ENCODE measurements around the gene ARSH. TPM values are rescaled to one million over a fixed set of nuclear protein-coding genes. Genes with fewer than 3 reads are reported as not detected.
"Not testable (repeated sequence)": the region's sequence is repeated elsewhere in the genome, so short reads cannot be mapped to it uniquely, and the experiment has no call there.

The ARSH gene
- total RNA-seq, 2 experiments from 2014 or later: not detected

DNA sequence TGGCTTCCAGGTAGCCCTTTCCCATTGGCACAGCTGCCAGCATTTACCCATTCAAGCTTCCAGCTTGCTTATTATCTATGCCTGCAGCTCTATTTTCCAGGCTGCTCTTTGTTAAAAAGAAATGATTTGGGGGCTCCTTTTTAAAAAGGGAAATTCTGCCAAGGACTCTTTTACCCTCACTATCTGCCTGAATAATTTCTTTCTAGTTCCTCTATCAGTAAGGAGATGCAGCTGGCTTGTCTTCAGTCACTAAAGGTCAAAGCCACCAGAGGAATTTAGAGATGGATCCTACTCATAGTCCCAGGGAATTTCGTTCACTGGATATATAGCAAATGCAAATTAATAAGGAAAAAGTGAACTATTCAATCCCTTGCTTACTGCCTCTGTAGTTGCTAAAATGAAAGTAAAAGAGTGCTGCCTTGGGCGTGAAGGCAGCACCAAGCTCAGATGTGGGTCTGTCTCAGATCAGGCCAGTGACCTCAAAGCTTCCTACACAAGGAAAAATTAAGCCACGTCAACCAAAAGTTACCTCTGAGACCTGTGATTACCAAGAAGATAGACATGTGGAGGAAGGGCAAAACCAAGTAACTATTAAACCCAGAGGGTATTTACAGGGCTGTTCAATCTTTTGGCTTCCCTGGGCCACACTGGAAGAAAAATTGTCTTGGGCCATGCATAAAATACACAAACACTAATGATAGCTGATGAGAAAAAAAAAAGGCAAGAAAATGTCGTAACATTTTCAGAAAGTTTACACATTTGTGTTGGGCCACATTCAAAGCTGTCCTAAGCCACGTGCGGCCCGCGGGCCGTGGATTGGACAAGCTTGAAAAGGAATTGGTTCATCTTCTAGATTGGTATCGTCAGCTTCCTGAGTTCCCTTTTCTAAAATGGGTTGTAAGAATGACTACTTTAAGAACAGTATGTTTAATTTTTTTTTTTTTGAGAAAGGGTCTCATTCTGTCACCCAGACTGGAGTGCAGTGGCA lies 40.2 kb downstream of the ARSH start:
- intact Hi-C loops (cut with micrococcal nuclease): no loop called here
- Mint-ChIP-seq H3K27me3 (ENCODE audit: low read depth) (no peaks in the 10 kb centered on the region), H3K36me3 (ENCODE audit: low read depth) (no peaks in the 10 kb centered on the region), H3K4me3 (no peak overlapping the region), H3K4me1 (ENCODE audit: low read depth) (peaks cover 1% of the 10 kb centered on the region), H3K27ac (no peak overlapping the region), H3K9me3 (no peaks in the 10 kb centered on the region)
- CTCF ChIA-PET: interaction anchor here (1.3 kb wide), 1 partner anchor 12 kb away, joined by 3 read pairs; no protein-coding TSS in a partner anchor
- DNase-seq: no peak

DNA sequence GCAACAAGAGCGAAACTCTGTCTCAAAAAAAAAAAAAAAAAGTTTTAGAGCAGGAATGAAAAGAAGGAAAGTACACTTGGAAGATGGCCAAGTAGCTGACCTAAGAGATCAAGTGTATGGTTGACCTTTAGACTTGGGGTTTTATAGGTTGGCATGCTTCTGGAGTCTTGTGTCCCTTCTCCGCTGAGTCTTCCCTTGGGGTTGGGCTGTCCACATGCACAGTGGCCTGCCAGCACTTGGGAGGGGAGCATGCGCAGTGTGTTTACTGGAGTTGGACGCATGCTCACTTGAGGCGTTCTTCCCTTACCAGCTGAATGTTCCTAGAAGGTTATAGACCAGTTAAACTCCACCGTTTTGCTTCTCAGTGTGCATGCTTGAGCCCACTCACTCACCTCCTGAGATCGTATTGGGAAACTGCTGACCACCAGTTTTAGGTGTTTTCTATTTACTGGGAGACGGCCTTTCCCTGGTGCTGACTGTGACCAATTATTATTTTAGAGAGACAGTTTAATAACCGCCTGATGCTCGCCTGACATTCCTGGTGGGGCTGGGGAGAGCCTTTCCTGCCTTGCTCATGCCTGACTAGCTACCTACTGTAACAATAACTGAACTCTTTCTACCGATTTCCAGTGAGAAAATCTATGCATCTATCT lies 44.3 kb downstream of the ARSH start:
- CTCF ChIA-PET; H3K27me3 Mint-ChIP-seq (ENCODE audit: low read depth); H3K4me3 Mint-ChIP-seq; H3K4me1 Mint-ChIP-seq (ENCODE audit: low read depth); H3K27ac Mint-ChIP-seq; intact Hi-C loops (cut with micrococcal nuclease); DNase-seq; H3K36me3 Mint-ChIP-seq (ENCODE audit: low read depth); H3K9me3 Mint-ChIP-seq: not testable (repeated sequence)

DNA sequence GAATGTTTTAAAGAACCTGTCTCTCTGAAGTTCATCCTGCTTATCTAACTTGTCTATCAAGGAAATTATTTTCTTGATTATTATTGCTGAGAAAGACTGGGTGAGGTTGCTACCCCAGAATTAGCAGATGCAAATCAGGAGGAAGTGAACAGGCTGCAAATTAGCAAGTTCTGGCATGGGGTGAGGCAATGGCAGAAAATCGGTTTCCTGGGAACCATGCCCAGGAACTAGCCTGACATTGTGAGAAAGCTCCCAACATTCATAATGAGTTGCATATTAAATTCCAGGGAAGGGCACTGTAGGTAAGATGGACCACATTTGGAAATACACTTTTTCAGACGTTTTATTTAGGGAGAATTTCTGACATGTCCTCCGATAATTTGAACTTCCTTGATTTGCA lies 46.5 kb downstream of the ARSH start:
- no peak for DNase-seq
- H3K36me3 Mint-ChIP-seq (ENCODE audit: low read depth): no peaks in the 10 kb centered on the region
- H3K27ac Mint-ChIP-seq: no peak overlapping the region
- no peaks in the 10 kb centered on the region for H3K9me3 Mint-ChIP-seq
- intact Hi-C loops (cut with micrococcal nuclease): no loop called here
- CTCF ChIA-PET: no interaction called here
- no peaks in the 10 kb centered on the region for H3K27me3 Mint-ChIP-seq (ENCODE audit: low read depth)
- no peak overlapping the region for H3K4me3 Mint-ChIP-seq
- no peaks in the 10 kb centered on the region for H3K4me1 Mint-ChIP-seq (ENCODE audit: low read depth)

DNA sequence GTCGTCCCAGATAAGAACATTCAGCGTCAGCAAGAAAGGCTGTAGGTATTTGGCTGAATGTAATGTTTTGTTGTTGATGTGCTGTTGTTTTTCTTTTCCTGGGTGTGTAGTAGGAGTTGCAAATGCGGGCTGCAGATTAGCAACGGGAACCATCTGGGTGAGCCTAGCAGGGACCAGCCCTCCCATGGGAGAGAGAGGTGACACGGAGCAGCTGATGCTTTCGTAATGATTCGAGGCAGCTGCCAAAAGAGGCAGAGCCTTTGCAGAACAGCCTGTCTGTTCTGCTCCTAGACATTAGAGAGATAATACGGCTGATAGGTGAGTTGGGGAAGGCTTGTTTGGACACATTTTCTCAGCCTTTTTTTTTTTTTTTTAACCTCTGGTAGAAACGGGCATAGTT lies 60.2 kb downstream of the ARSH start:
- no peaks in the 10 kb centered on the region for H3K4me1 Mint-ChIP-seq (ENCODE audit: low read depth)
- H3K9me3 Mint-ChIP-seq: no peaks in the 10 kb centered on the region
- no peak overlapping the region for H3K27ac Mint-ChIP-seq
- CTCF ChIA-PET: no interaction called here
- H3K4me3 Mint-ChIP-seq: no peak overlapping the region
- H3K27me3 Mint-ChIP-seq (ENCODE audit: low read depth): no peaks in the 10 kb centered on the region
- DNase-seq: no peak
- no peaks in the 10 kb centered on the region for H3K36me3 Mint-ChIP-seq (ENCODE audit: low read depth)
- intact Hi-C loops (cut with micrococcal nuclease): no loop called here

DNA sequence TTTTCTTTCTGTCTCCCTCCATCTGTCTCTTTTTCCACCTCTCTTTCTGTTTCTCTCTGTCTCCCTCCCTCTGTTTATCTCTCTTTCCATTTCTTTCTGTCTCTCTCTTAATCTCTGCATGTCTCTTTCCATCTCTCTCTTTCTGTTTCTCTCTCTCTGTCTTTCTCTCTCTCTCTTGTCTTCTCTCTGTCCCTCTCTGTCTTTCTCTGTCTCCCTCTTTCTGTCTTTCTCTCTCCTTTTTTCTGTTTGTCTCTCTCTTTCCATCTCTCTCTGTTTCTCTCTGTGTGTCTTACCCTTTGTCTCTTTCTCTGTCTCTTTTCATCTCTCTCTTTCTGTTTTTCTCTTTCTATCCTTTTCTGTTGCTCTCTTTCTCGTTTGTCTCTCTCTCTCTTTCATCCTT lies 69.6 kb downstream of the ARSH start:
- Mint-ChIP-seq H3K27ac (no peak overlapping the region), H3K9me3 (no peaks in the 10 kb centered on the region), H3K4me3 (no peak overlapping the region), H3K36me3 (ENCODE audit: low read depth) (no peaks in the 10 kb centered on the region), H3K4me1 (ENCODE audit: low read depth) (no peaks in the 10 kb centered on the region), H3K27me3 (ENCODE audit: low read depth) (peaks cover 21% of the 10 kb centered on the region)
- DNase-seq: no peak
- intact Hi-C loops (cut with micrococcal nuclease): no loop called here
- CTCF ChIA-PET: no interaction called here

DNA sequence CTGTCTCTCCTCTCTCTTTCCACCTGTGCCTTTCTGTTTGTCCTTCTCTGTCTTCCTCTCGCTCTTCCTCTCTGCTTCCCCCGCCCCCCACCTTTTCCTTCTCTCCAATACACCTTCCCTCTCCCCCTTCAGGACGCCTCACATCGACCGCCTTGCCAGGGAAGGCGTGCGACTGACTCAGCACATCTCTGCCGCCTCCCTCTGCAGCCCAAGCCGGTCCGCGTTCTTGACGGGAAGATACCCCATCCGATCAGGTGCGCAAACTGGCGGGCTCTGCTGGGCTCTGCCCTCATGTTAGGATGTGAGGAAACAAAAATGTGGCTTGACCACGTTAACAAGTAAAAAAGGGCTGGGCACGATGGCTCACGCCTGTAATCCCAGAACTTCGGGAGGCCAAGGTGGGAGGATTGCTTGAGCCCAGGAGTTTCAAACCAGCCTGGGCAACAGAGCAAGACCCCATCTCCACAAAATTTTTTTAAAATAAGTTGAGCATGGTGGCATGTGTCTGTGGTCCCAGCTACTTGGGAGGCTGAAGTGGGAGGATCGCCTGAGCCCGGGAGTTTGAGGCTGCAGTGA lies 70.2 kb downstream of the ARSH start:
- DNase-seq: no peak
- Mint-ChIP-seq H3K9me3 (no peaks in the 10 kb centered on the region), H3K27me3 (ENCODE audit: low read depth) (peaks cover 21% of the 10 kb centered on the region), H3K36me3 (ENCODE audit: low read depth) (no peaks in the 10 kb centered on the region), H3K27ac (no peak overlapping the region), H3K4me1 (ENCODE audit: low read depth) (no peaks in the 10 kb centered on the region), H3K4me3 (no peak overlapping the region)
- CTCF ChIA-PET: no interaction called here
- intact Hi-C loops (cut with micrococcal nuclease): no loop called here

Other genes with a start within 250 kb of the ARSH start
- gene GYG2, start 177.6 kb upstream of the ARSH start, total RNA-seq: not detected
- under 1 TPM; 0.47 to 0.50 TPM for gene ARSD, start 77.2 kb upstream of the ARSH start, total RNA-seq
- not detected for gene ARSF, start 34.9 kb downstream of the ARSH start, total RNA-seq